SU-DHL-6 (cell line): ENCODE measurements around the gene PHF20.

Experiments used
- CTCF ChIP-seq: fragments of 200-600 bp; sonication (generic); IDR thresholded peaks from one replicate; pipeline ENCODE4 v1.5.1; 2017; ENCODE audit warnings: antibody characterized with exemption, mild to moderate bottlenecking, low read length, moderate library complexity; ENCODE audit not compliant: insufficient read depth, poor library complexity, severe bottlenecking
- EZH2phosphoT487 ChIP-seq: fragments of 200-600 bp; sonication (generic), shearing (Covaris generic); conservative IDR thresholded peaks from 2 replicates; pipeline ENCODE4 v1.6.1; 2018; ENCODE audit warnings: mild to moderate bottlenecking, antibody characterized with exemption, low read length, moderate library complexity, mixed read lengths

- TF ChIP-seq CTCF, result no peak
- TF ChIP-seq EZH2phosphoT487, result no peak
Observed at GRCh38 chr20:35796571-35796970, 24.8 kb downstream of the PHF20 start.
